Liver (tissue), 9 donors: ENCODE measurements around the gene B3GNT3. TPM values are rescaled to one million over a fixed set of nuclear protein-coding genes. Genes with fewer than 3 reads are reported as not detected.
"Not testable (repeated sequence)": the region's sequence is repeated elsewhere in the genome, so short reads cannot be mapped to it uniquely, and the experiment has no call there.

Source experiments
- DNase-seq: peaks from one replicate; pipeline ENCODE4 v3.0.0-alpha.2; 2017; ENCODE audit warnings: low spot score
- H3K27ac ChIP-seq, 2 donors: one replicate each; pipeline ENCODE4 v1.7.0; 2013; ENCODE audit warnings: inconsistent platforms in 2 of 2, low read length in 2 of 2, control low read depth in 1 of 2, low read depth in 1 of 2, mild to moderate bottlenecking in 1 of 2
- H3K27me3 ChIP-seq, 4 donors: one replicate each; pipeline versions ENCODE4 v1.6.1 to v1.7.0; 2013; ENCODE audit warnings: low read length in 3 of 4, inconsistent platforms in 1 of 4, mild to moderate bottlenecking in 1 of 4, moderate library complexity in 1 of 4; ENCODE audit not compliant: control insufficient read depth in 4 of 4, insufficient read depth in 4 of 4
- H3K36me3 ChIP-seq, 4 donors: one replicate each; pipeline versions ENCODE4 v1.6.1 to v1.7.0; 2013; ENCODE audit warnings: low read length in 3 of 4, mild to moderate bottlenecking in 3 of 4, low read depth in 1 of 4, moderate library complexity in 1 of 4; ENCODE audit not compliant: control insufficient read depth in 4 of 4, insufficient read depth in 3 of 4
- H3K4me1 ChIP-seq, 4 donors: one replicate each; pipeline versions ENCODE4 v1.6.1 to v1.7.0; 2013; ENCODE audit warnings: low read length in 3 of 4, mild to moderate bottlenecking in 3 of 4, moderate library complexity in 1 of 4; ENCODE audit not compliant: control insufficient read depth in 4 of 4, insufficient read depth in 4 of 4
- H3K4me3 ChIP-seq, 3 donors: one replicate each; pipeline versions ENCODE4 v1.6.1 to v1.7.0; 2013; ENCODE audit warnings: low read length in 3 of 3, control low read depth in 1 of 3, low read depth in 1 of 3, mild to moderate bottlenecking in 1 of 3
- H3K9ac ChIP-seq, 2 donors: one replicate each; pipeline ENCODE4 v1.7.0; 2013; ENCODE audit warnings: low read length in 2 of 2, mild to moderate bottlenecking in 2 of 2, moderate library complexity in 2 of 2, control low read depth in 1 of 2, low read depth in 1 of 2
- H3K9me3 ChIP-seq, 4 donors: one replicate each; pipeline versions ENCODE4 v1.6.1 to v1.7.0; 2013; ENCODE audit warnings: low read length in 3 of 4; ENCODE audit not compliant: control insufficient read depth in 4 of 4
- ATF3 ChIP-seq: IDR thresholded peaks from 2 replicates; pipeline ENCODE4 v1.6.1; 2016; ENCODE audit warnings: antibody characterized with exemption
- CTCF ChIP-seq: fragments of 150-350 bp; IDR thresholded peaks from 2 replicates; pipeline ENCODE4 v1.5.1; 2017; ENCODE audit warnings: improper control_type of control experiment, low read depth, low read length; ENCODE audit not compliant: missing input control
- EGR1 ChIP-seq, 2 donors: IDR thresholded peaks; 2 replicates each; pipeline ENCODE4 v1.6.1; 2016 to 2018; ENCODE audit warnings: antibody characterized with exemption in 2 of 2, low read depth in 2 of 2
- FOXA1 ChIP-seq: IDR thresholded peaks from 2 replicates; pipeline ENCODE4 v1.6.1; 2016; ENCODE audit warnings: antibody characterized with exemption
- FOXA2 ChIP-seq: IDR thresholded peaks from 2 replicates; pipeline ENCODE4 v1.6.1; 2016; ENCODE audit warnings: antibody characterized with exemption
- GABPA ChIP-seq, 2 donors: IDR thresholded peaks in 1 of 2; conservative IDR thresholded peaks in 1 of 2; 2 replicates each; pipeline ENCODE4 v1.6.1; 2016; ENCODE audit warnings: antibody characterized with exemption in 2 of 2, mild to moderate bottlenecking in 1 of 2, moderate library complexity in 1 of 2
- HNF4A ChIP-seq, 2 donors: conservative IDR thresholded peaks; 2 replicates each; pipeline ENCODE4 v1.6.1; 2016; ENCODE audit warnings: antibody characterized with exemption in 2 of 2, mild to moderate bottlenecking in 2 of 2
- HNF4G ChIP-seq: IDR thresholded peaks from 2 replicates; pipeline ENCODE4 v1.6.1; 2016; ENCODE audit warnings: antibody characterized with exemption
- JUND ChIP-seq, 2 donors: IDR thresholded peaks; 2 replicates each; pipeline ENCODE4 v1.6.1; 2016; ENCODE audit warnings: antibody characterized with exemption in 2 of 2
- MAX ChIP-seq: IDR thresholded peaks from 2 replicates; pipeline ENCODE4 v1.6.1; 2016; ENCODE audit warnings: antibody characterized with exemption
- NR2F2 ChIP-seq: IDR thresholded peaks from 2 replicates; pipeline ENCODE4 v1.6.1; 2016; ENCODE audit warnings: antibody characterized with exemption
- RAD21 ChIP-seq, 2 donors: IDR thresholded peaks; 2 replicates each; pipeline ENCODE4 v1.6.1; 2016; ENCODE audit warnings: antibody characterized with exemption in 2 of 2, mild to moderate bottlenecking in 2 of 2
- REST ChIP-seq: IDR thresholded peaks from 2 replicates; pipeline ENCODE4 v1.6.1; 2016; ENCODE audit warnings: antibody characterized with exemption, mild to moderate bottlenecking
- RXRA ChIP-seq, 2 donors: IDR thresholded peaks; 2 replicates each; pipeline ENCODE4 v1.6.1; 2017 to 2018; ENCODE audit warnings: antibody characterized with exemption in 2 of 2, mild to moderate bottlenecking in 1 of 2
- SP1 ChIP-seq: IDR thresholded peaks from 2 replicates; pipeline ENCODE4 v1.6.1; 2018; ENCODE audit warnings: antibody characterized with exemption, mild to moderate bottlenecking
- TAF1 ChIP-seq: conservative IDR thresholded peaks from 2 replicates; pipeline ENCODE4 v1.6.1; 2016; ENCODE audit warnings: antibody characterized with exemption, mild to moderate bottlenecking
- YY1 ChIP-seq: IDR thresholded peaks from 2 replicates; pipeline ENCODE4 v1.6.1; 2016; ENCODE audit warnings: antibody characterized with exemption, mild to moderate bottlenecking
- ZBTB33 ChIP-seq: IDR thresholded peaks from 2 replicates; pipeline ENCODE4 v1.6.1; 2016; ENCODE audit warnings: antibody characterized with exemption
- WGBS: extraction: QIAGEN DNeasy Blood & Tissue Kit; methylation state at CpG from one replicate; pipeline ENCODE4 v1.1.7; 2013; 5-methylcytosine and 5-hydroxymethylcytosine counted together
- polyA plus RNA-seq, 2 donors: library from polyadenylated mRNA; stranded (reverse) in 1 of 2; unstranded in 1 of 2; fragments of 200-250 nt in 1 of 2; fragments of >200 nt in 1 of 2; fragmentation: Nextera tagmentation in 1 of 2; extraction: Ambion mirVana in 1 of 2; gene quantifications; one replicate each; pipeline versions ENCODE4 v1.2.1 to v1.2.3, GENCODE V29; 2013 to 2015
- total RNA-seq, 2 donors: library from RNA; depleted of rRNA; stranded (reverse); fragments of >200 nt; gene quantifications; one replicate each; pipeline ENCODE4 v1.2.3, GENCODE V29; 2014
- donor health status: healthy.
- donor health status: healthy.
- donor health status: healthy.
- donor health status: healthy.
- donor health status: healthy.

B3GNT3 gene
- total and polyA plus RNA-seq, 4 donors, result 0.14 to 2.1 (median 1.1) TPM

GRCh38 chr19:17797424-17798201 is 2.7 kb downstream of the B3GNT3 start:
- no peak overlapping the region for H3K27ac ChIP-seq
- WGBS, result 48% methylated on average over 11 of the region's 11 CpGs

GRCh38 chr19:17798599-17798998 is 3.7 kb downstream of the B3GNT3 start:
- H3K9ac ChIP-seq, H3K9me3 ChIP-seq, DNase-seq, H3K27ac ChIP-seq, H3K36me3 ChIP-seq, H3K4me3 ChIP-seq: not testable (repeated sequence)
- Histone ChIP-seq H3K4me1 (peaks cover 0 to 13% (median 1%) of the 10 kb centered on the region in 4 donors), H3K27me3 (peaks cover 0 to 10% (median 3%) of the 10 kb centered on the region in 4 donors)
- 91% methylated on average over 3 of the region's 3 CpGs for WGBS

More at GRCh38 chr19:17797424-17798201, 2.7 kb downstream of the B3GNT3 start:
- H3K36me3 ChIP-seq, result no peaks in the 10 kb centered on the region
- peaks cover 0 to 15% (median 3%) of the 10 kb centered on the region in 4 donors for H3K27me3 ChIP-seq
- H3K4me3 ChIP-seq, result no peak overlapping the region
- H3K9me3 ChIP-seq, result no peaks in the 10 kb centered on the region
- H3K9ac ChIP-seq, result no peak overlapping the region
- TF ChIP-seq REST (peak; percentile 77), HNF4G (peak; percentile 91), SP1 (peak; percentile 98), ZBTB33 (no peak), JUND (IDR thresholded peaks at IDR 0.05) (peak; percentile 94 to 97), CTCF (no peak), GABPA (IDR thresholded peaks at IDR 0.05 in 1 of 2, conservative IDR thresholded peaks at IDR 0.05 in 1 of 2) (peak in 1 of 2 donors; percentile 52), FOXA1 (peak; percentile 78), FOXA2 (peak; percentile 63), TAF1 (no peak), RAD21 (IDR thresholded peaks at IDR 0.05) (no peak), NR2F2 (no peak), YY1 (peak; percentile 95), ATF3 (peak; percentile 84), EGR1 (IDR thresholded peaks at IDR 0.05; ENCODE audit: low read depth in 2 of 2) (peak; percentile 49 to 55), HNF4A (conservative IDR thresholded peaks at IDR 0.05) (peak; percentile 96), MAX (no peak), RXRA (IDR thresholded peaks at IDR 0.05) (peak; percentile 52 to 68)
- no peak for DNase-seq
- H3K4me1 ChIP-seq, result peaks cover 0 to 13% (median 1%) of the 10 kb centered on the region in 4 donors
